Caco-2 (cell line): Measurements from ENCODE around the gene FNDC11. TPM values are rescaled to one million over a fixed set of nuclear protein-coding genes. Genes with fewer than 3 reads are reported as not detected.

ENCODE experiments used
- BruUV-seq: library from RNA; stranded (reverse); fragments of 400-500 nt; replicated peaks from 2 replicates; lab custom pipeline; 2021; lab: Mats Ljungman, UMichigan
- CTCF ChIA-PET: fragments of 300-600 bp; sonication (Branson Sonifier 250); formaldehyde crosslinking; loops from one replicate; lab custom pipeline; 2022; ENCODE audit warnings: antibody characterized with exemption; lab: Charles Lee
- POLR2A ChIA-PET: fragments of 300-600 bp; sonication (Branson Sonifier 250); formaldehyde crosslinking; loops from one replicate; lab custom pipeline; 2022; ENCODE audit warnings: antibody characterized with exemption; lab: Charles Lee
- DNase-seq, 2 experiments: peaks; one replicate each; pipeline versions ENCODE4 v3.0.0 to v3.0.0-alpha.2; 2020 to 2022
- H3K27me3 ChIP-seq: replicated peaks from 2 replicates; pipeline ENCODE4 v1.6.0; 2011; ENCODE audit warnings: low read length; ENCODE audit not compliant: control insufficient read depth, insufficient read depth
- H3K36me3 ChIP-seq: 2 replicates; pipeline ENCODE4 v1.5.1; 2011; ENCODE audit warnings: low read length; ENCODE audit not compliant: control insufficient read depth, insufficient read depth
- H3K4me1 ChIP-seq: fragments of 250-450 bp; sonication (Bioruptor Pico); 2 replicates; pipeline ENCODE4 v1.5.1; 2020; ENCODE audit warnings: mild to moderate bottlenecking
- H3K4me3 ChIP-seq: 2 replicates; pipeline ENCODE4 v1.5.1; 2011; ENCODE audit warnings: low read depth, mild to moderate bottlenecking, control low read depth, low read length
- H3K9me3 ChIP-seq: fragments of 250-450 bp; sonication (Bioruptor Pico); 2 replicates; pipeline ENCODE4 v1.5.1; 2020; ENCODE audit warnings: mild to moderate bottlenecking, moderate library complexity
- H3K27ac Mint-ChIP-seq: one replicate; pipeline ENCODE4 v1.8.0; 2022; ENCODE audit warnings: mixed read lengths; ENCODE audit not compliant: unreplicated experiment
- H3K27me3 Mint-ChIP-seq: one replicate; pipeline ENCODE4 v1.8.0; 2022; ENCODE audit warnings: mixed read lengths; ENCODE audit not compliant: insufficient read depth, unreplicated experiment
- H3K36me3 Mint-ChIP-seq: one replicate; pipeline ENCODE4 v1.8.0; 2022; ENCODE audit warnings: mild to moderate bottlenecking, mixed read lengths; ENCODE audit not compliant: insufficient read depth, unreplicated experiment
- H3K4me1 Mint-ChIP-seq: one replicate; pipeline ENCODE4 v1.8.0; 2022; ENCODE audit warnings: low read depth, mixed read lengths; ENCODE audit not compliant: unreplicated experiment
- H3K4me3 Mint-ChIP-seq: one replicate; pipeline ENCODE4 v1.8.0; 2022; ENCODE audit warnings: mild to moderate bottlenecking, moderate library complexity, mixed read lengths; ENCODE audit not compliant: unreplicated experiment
- H3K9me3 Mint-ChIP-seq: one replicate; pipeline ENCODE4 v1.8.0; 2022; ENCODE audit warnings: mixed read lengths; ENCODE audit not compliant: unreplicated experiment
- CTCF ChIP-seq, 2 experiments: fragments of 200-600 bp in 1 of 2; IDR thresholded peaks; 1 replicate in 1 of 2; 2 replicates in 1 of 2; pipeline versions ENCODE4 v1.5.1 to v1.8.0; 2011 to 2022; ENCODE audit warnings: antibody characterized with exemption in 1 of 2, control low read depth in 1 of 2, inconsistent platforms in 1 of 2, low read depth in 1 of 2, low read length in 1 of 2, mild to moderate bottlenecking in 1 of 2, moderate library complexity in 1 of 2; ENCODE audit not compliant: insufficient read depth in 1 of 2, severe bottlenecking in 1 of 2, unreplicated experiment in 1 of 2
- intact Hi-C: fragments of 100-400 bp; cut with micrococcal nuclease; formaldehyde crosslinking; loops from one replicate; pipeline ENCODE4 v1.10.0; 2022; ENCODE audit not compliant: unreplicated experiment
- total RNA-seq: library from RNA; stranded (reverse); gene quantifications from 2 replicates; pipeline ENCODE4 v1.2.3, GENCODE V29; 2022

Gene FNDC11
- total RNA-seq, 1 experiment from 2014 or later, result not detected

GRCh38 chr20:63572788-63573646 is 19.1 kb downstream of the FNDC11 start:
- peak overlapping the region; percentile 91 for H3K4me3 ChIP-seq
- no peaks in the 10 kb centered on the region for H3K36me3 ChIP-seq
- H3K9me3 ChIP-seq, result no peaks in the 10 kb centered on the region
- BruUV-seq, result no TSS peak
- H3K9me3 Mint-ChIP-seq, result no peaks in the 10 kb centered on the region
- POLR2A ChIA-PET, result interaction anchor here (1.4 to 1.5 kb wide), 2 partner anchors 35 to 54 kb away, joined by 6 to 7 read pairs; partner anchors contain the start of gene GMEB2
- H3K36me3 Mint-ChIP-seq, result peaks cover 12% of the 10 kb centered on the region
- peak overlapping the region; percentile 76 for H3K4me3 Mint-ChIP-seq
- CTCF ChIA-PET, result interaction anchor here (0.6 to 2.7 kb wide), 6 partner anchors 10 to 507 kb away, joined by 3 to 34 read pairs (median 6); partner anchors contain the start of genes OPRL1, PTK6, RGS19 and TPD52L2
- H3K4me1 ChIP-seq, result peaks cover 15% of the 10 kb centered on the region
- peak; percentile 16 to 37 for TF ChIP-seq CTCF (IDR thresholded peaks at IDR 0.05; ENCODE audit: insufficient read depth in 1 of 2, low read depth in 1 of 2, low read length in 1 of 2, severe bottlenecking in 1 of 2, unreplicated experiment in 1 of 2)
- DNase-seq, result peak in 1 of 2 experiments; percentile 68
- H3K4me1 Mint-ChIP-seq, result no peaks in the 10 kb centered on the region
- H3K27ac Mint-ChIP-seq, result peak overlapping the region; percentile 83
- intact Hi-C loops, result loop anchor here (5.0 kb wide), 1 partner anchor 36 kb away; the partner anchor contains the start of gene PTK6
- no peaks in the 10 kb centered on the region for H3K27me3 ChIP-seq
- no peaks in the 10 kb centered on the region for H3K27me3 Mint-ChIP-seq

- H3K4me1 ChIP-seq, result peaks cover 15% of the 10 kb centered on the region
- H3K36me3 Mint-ChIP-seq, result peaks cover 12% of the 10 kb centered on the region
- H3K9me3 ChIP-seq, result no peaks in the 10 kb centered on the region
- intact Hi-C loops, result loop anchor here (5.0 kb wide), 1 partner anchor 36 kb away; the partner anchor contains the start of gene PTK6
- ChIA-PET CTCF (interaction anchor here (0.6 to 2.7 kb wide), 8 partner anchors 8 to 506 kb away, joined by 3 to 34 read pairs (median 6); partner anchors contain the start of genes GMEB2, OPRL1, PTK6 and RGS19), POLR2A (interaction anchor here (0.6 to 1.5 kb wide), 12 partner anchors 19 to 292 kb away, joined by 3 to 11 read pairs (median 6); partner anchors contain the start of genes GMEB2 and PPDPF)
- H3K27me3 Mint-ChIP-seq, result no peaks in the 10 kb centered on the region
- TF ChIP-seq CTCF (IDR thresholded peaks at IDR 0.05; ENCODE audit: insufficient read depth in 1 of 2, low read depth in 1 of 2, low read length in 1 of 2, severe bottlenecking in 1 of 2, unreplicated experiment in 1 of 2), result no peak
- peak overlapping the region; percentile 83 for H3K27ac Mint-ChIP-seq
- peak overlapping the region; percentile 91 for H3K4me3 ChIP-seq
- peak in 1 of 2 experiments; percentile 52 for DNase-seq
- no peaks in the 10 kb centered on the region for H3K36me3 ChIP-seq
- no peaks in the 10 kb centered on the region for H3K27me3 ChIP-seq
- H3K9me3 Mint-ChIP-seq, result no peaks in the 10 kb centered on the region
- peak overlapping the region; percentile 76 for H3K4me3 Mint-ChIP-seq
- TSS peak; percentile 48 for BruUV-seq
- no peaks in the 10 kb centered on the region for H3K4me1 Mint-ChIP-seq
Observed at GRCh38 chr20:63573647-63574131, 19.7 kb downstream of the FNDC11 start.
